ENCODE results near the gene MOK.
"Not testable (repeated sequence)": the region's sequence is repeated elsewhere in the genome, so short reads cannot be mapped to it uniquely, and the experiment has no call there.

Gene MOK

DNA sequence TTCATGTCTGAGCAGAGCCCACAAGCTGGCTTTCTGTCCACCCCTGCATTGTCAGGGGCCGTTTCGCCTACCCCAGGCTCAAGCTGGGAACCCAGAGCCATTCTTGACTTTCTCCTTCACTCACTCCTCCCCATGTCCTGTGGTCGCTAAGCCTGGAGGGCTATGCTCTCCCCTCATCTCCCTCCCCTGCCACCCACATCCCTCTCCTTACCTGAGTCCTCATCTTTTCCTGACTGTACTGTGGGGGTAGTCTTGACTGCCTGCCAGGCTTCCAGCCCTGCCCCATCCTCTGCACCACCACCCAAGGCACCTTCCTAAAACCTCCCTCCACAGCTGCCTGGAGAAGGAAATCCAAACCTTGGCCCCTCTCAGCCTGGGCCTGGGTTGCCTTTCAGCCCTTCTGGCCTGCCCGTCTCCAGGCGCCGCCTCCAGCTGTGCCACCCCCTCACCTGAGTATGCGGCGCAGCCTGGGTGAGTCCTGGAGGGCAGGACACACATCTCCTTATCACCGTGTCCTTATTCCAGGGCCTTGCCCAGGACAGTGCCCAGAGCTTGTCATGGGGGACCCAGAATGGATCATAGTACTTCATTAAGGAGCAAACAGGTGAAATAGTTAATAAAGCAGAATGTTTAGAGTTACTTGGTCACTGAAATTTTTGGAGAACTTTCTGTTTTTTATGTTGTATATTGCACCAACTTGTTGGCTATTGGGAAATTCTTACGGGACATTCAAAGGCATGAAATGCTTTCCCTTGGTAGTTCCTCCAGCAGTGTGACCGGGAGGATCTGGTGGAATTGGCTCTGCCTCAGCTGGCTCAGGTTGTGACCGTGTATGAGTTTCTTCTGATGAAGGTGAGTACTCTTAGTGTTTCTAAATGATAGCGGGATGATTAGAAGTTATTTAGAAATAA lies 29.1 kb upstream of the MOK start:
- TF ChIP-seq CTCF (IDR thresholded peaks at IDR 0.05; ENCODE audit: low read length, missing control alignments): no peak
- DNase-seq (ENCODE audit: low read depth): no peak
- no peak overlapping the region for H3K4me3 ChIP-seq (replicated peaks; ENCODE audit: low read depth, low read length)

DNA sequence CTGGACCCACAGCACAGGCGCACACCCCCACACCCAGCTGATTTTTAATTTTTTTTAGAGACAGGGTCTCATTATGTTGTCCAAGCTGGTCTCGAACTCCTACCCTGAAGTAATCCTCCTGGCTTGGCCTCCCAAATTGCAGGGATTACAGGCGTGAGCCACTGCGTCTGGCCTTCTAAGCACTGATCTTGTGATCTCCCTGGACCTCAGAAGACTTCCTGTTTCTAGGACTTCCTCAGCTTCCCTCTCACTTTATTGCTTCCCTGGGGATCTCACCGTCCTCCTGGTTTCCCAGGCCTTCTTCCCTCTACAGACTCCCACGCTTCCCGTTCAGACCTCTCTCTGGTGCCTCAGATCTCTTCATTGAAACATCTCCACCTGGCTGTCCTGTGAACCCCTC lies 28.4 kb upstream of the MOK start:
- H3K4me3 ChIP-seq (replicated peaks; ENCODE audit: low read depth, low read length): no peak overlapping the region
- TF ChIP-seq CTCF (IDR thresholded peaks at IDR 0.05; ENCODE audit: low read length, missing control alignments): no peak
- DNase-seq (ENCODE audit: low read depth): no peak

GRCh38 chr14:102330806-102331205 lies 25.8 kb upstream of the MOK start:
- H3K4me3 ChIP-seq (replicated peaks; ENCODE audit: low read depth, low read length): no peak overlapping the region
- TF ChIP-seq CTCF (IDR thresholded peaks at IDR 0.05; ENCODE audit: low read length, missing control alignments): no peak

GRCh38 chr14:102329381-102329780 lies 24.4 kb upstream of the MOK start:
- not testable (repeated sequence) for H3K4me3 ChIP-seq (replicated peaks; ENCODE audit: low read depth, low read length)

More at GRCh38 chr14:102330806-102331205, 25.8 kb upstream of the MOK start:
- DNase-seq (ENCODE audit: low read depth): no peak

DNA sequence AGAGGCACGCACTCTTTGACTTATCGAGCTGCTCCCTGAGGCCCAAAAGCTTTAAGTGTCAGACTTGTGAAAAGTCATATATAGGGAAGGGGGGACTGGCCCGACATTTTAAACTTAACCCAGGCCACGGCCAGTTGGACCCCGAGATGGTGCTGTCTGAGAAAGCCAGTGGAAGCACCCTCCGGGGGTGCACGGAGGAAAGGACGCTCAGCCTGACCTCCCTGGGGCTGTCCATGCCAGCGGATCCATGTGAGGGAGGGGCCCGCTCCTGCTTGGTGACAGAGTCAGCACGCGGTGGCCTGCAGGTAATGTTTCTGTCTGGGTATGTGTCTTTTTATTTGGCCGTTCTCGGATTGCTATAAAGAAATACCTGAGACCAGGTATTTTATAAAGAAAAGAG lies 21.6 kb upstream of the MOK start:
- TF ChIP-seq CTCF (IDR thresholded peaks at IDR 0.05; ENCODE audit: low read length, missing control alignments): no peak
- no peak for DNase-seq (ENCODE audit: low read depth)
- no peak overlapping the region for H3K4me3 ChIP-seq (replicated peaks; ENCODE audit: low read depth, low read length)

More at GRCh38 chr14:102329381-102329780, 24.4 kb upstream of the MOK start:
- DNase-seq (ENCODE audit: low read depth): not testable (repeated sequence)

DNA sequence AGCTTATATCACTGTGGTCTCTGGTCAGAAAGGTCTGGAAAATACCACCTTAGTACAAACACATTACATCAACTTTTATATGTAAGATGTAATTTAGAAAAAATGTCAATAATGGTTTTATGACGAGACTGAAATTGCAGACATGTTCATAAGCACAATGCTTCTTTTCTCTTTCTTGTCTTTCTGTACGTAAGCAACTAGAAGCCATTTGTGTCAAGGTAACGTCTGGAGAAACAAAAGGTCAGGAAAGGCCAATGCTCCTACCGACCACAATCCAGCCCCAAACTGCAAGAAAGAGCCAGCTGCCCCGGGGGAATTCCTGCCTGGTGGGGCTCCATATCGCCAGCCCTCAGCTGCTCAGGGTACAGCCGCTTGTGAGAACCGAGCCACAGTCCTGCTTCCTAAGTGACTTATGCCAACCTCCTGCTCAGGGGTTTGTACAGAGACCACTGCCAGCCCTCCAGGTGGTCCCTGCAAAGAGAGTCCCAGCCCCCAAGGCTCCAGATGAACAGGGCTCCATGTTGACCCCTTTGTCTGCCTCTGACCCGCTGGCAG lies 20.9 kb upstream of the MOK start:
- no peak for DNase-seq (ENCODE audit: low read depth)
- TF ChIP-seq CTCF (IDR thresholded peaks at IDR 0.05; ENCODE audit: low read length, missing control alignments): no peak
- no peak overlapping the region for H3K4me3 ChIP-seq (replicated peaks; ENCODE audit: low read depth, low read length)

DNA sequence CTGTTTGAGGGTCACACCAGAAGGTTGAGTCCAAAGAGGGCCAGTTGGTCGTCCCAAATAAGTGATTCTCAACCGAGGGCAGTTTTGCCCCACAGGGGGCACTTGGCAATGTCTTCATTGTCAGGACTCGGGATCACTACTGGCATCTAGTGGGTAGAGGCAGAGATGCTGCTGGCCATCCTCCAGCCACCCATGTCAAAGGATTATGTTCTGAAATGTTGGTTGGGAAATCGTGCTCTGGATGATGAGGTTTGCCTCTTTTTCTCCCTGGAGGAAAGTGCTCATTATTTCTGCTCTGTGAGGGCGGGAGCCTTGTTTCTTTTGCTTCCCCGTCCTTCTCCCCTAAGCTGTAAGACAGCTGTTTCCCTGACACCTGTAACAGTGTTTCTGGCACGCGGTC lies 18.1 kb upstream of the MOK start:
- peak; percentile 77 for TF ChIP-seq CTCF (IDR thresholded peaks at IDR 0.05; ENCODE audit: low read length, missing control alignments)
- H3K4me3 ChIP-seq (replicated peaks; ENCODE audit: low read depth, low read length): no peak overlapping the region
- DNase-seq (ENCODE audit: low read depth): peak; percentile 90

Measured in fibroblast of pulmonary artery (primary cell).